Heart left ventricle (tissue), 13 donors: Measurements from ENCODE around the gene ALG1.

ENCODE experiments used
- CTCF ChIP-seq, 12 donors: fragments of 200-600 bp; sonication (generic) in 4 of 12; IDR thresholded peaks; one replicate each; pipeline versions ENCODE4 v1.5.0 to v1.8.0; 2018 to 2022; ENCODE audit warnings: antibody characterized with exemption in 12 of 12, mild to moderate bottlenecking in 5 of 12
- POLR2A ChIP-seq, 2 donors: fragments of 450-650 bp; IDR thresholded peaks; one replicate each; pipeline ENCODE4 v1.6.1; 2017; ENCODE audit warnings: antibody characterized with exemption in 2 of 2, mild to moderate bottlenecking in 2 of 2, moderate library complexity in 2 of 2
- donor health status: ischemic (EF 13 %, LVEDD 7.1; RV severe dilation, severe dysfunction).
- donor health status: DM: no; HTN: yes; CAD: no.
- donor health status: DM: no; HTN: no; CAD: no.
- donor health status: ischemic (EF 25% LVEDD 6.9; RV normal size, moderate dysfunction).
- donor health status: ischemic (EF 25% LVEDD 5.7; RV mildly dilated, moderate dysfunction).
- donor health status: ischemic (EF 35%, LVEDD 5.7; RV mildly dilated, moderate dysfunction).
- donor health status: nonischemic (EF 11% LVEDD 7.7; RV severe dilation, severe dysfunction).
- donor health status: DM: yes; HTN: yes; CAD: no.
- donor health status: PGD.
- donor health status: ischemic (EF 29% LVEDD 5.4; RV normal size, mild dysfunction).
- donor health status: nonischemic (EF 23%, LVEDD 6.1; RV moderate dilation, normal function).

- TF ChIP-seq CTCF (IDR thresholded peaks at IDR 0.05) (no peak), POLR2A (IDR thresholded peaks at IDR 0.05) (no peak)
Observed at GRCh38 chr16:5073279-5073629, 1.6 kb downstream of the ALG1 start.
